CD14-positive monocyte (primary cell): ENCODE measurements around the gene KRT13. TPM values are rescaled to one million over a fixed set of nuclear protein-coding genes. Genes with fewer than 3 reads are reported as not detected.
A peak's percentile ranks its signal among the peaks of the same experiment; 100 is the strongest.

Experiments used
- DNase-seq, 3 donors: peaks; one replicate each; pipeline ENCODE4 v3.0.0-alpha.2; 2011 to 2022
- H2AFZ ChIP-seq: 2 replicates; pipeline ENCODE4 v1.6.0; 2012; ENCODE audit warnings: mild to moderate bottlenecking, low read depth, low read length, inconsistent platforms; ENCODE audit not compliant: insufficient read depth, poor library complexity, severe bottlenecking
- H3K27ac ChIP-seq, 2 donors: 1 replicate in 1 of 2; 2 replicates in 1 of 2; pipeline ENCODE4 v1.5.1; 2012 to 2013; ENCODE audit warnings: low read length in 2 of 2, control low read depth in 1 of 2, inconsistent platforms in 1 of 2, low read depth in 1 of 2, mild to moderate bottlenecking in 1 of 2
- H3K27me3 ChIP-seq, 2 donors: one replicate each; pipeline versions ENCODE4 v1.6.0 to v1.6.1; 2011 to 2013; ENCODE audit warnings: low read length in 2 of 2; ENCODE audit not compliant: control insufficient read depth in 2 of 2, insufficient read depth in 2 of 2
- H3K36me3 ChIP-seq, 2 donors: replicated peaks in 1 of 2; 1 replicate in 1 of 2; 2 replicates in 1 of 2; pipeline versions ENCODE4 v1.5.1 to v1.6.1; 2012 to 2013; ENCODE audit warnings: low read length in 2 of 2, control low read depth in 1 of 2, inconsistent platforms in 1 of 2, mild to moderate bottlenecking in 1 of 2; ENCODE audit not compliant: insufficient read depth in 2 of 2, control insufficient read depth in 1 of 2
- H3K4me1 ChIP-seq, 2 donors: 1 replicate in 1 of 2; 2 replicates in 1 of 2; pipeline versions ENCODE4 v1.5.1 to v1.6.1; 2012 to 2013; ENCODE audit warnings: low read length in 2 of 2, control low read depth in 1 of 2, inconsistent platforms in 1 of 2, mild to moderate bottlenecking in 1 of 2, moderate library complexity in 1 of 2; ENCODE audit not compliant: insufficient read depth in 2 of 2, control insufficient read depth in 1 of 2
- H3K4me2 ChIP-seq: replicated peaks from 2 replicates; pipeline ENCODE3; 2012; ENCODE audit warnings: low read length, moderate library complexity, mild to moderate bottlenecking; ENCODE audit not compliant: poor library complexity, severe bottlenecking; ENCODE audit errors: extremely low read depth
- H3K4me3 ChIP-seq, 3 experiments: fragments of 200-600 bp in 1 of 3; sonication (generic) in 1 of 3; replicated peaks in 1 of 3; 1 replicate in 2 of 3; 2 replicates in 1 of 3; pipeline ENCODE4 v1.5.1; 2011 to 2013; ENCODE audit warnings: low read length in 3 of 3, mild to moderate bottlenecking in 3 of 3, control low read depth in 2 of 3, low read depth in 2 of 3, inconsistent platforms in 1 of 3, moderate library complexity in 1 of 3
- H3K79me2 ChIP-seq: 2 replicates; pipeline ENCODE4 v1.6.0; 2012; ENCODE audit warnings: mild to moderate bottlenecking, control low read depth, inconsistent platforms, low read length, moderate library complexity; ENCODE audit not compliant: insufficient read depth
- H3K9ac ChIP-seq: 2 replicates; pipeline ENCODE4 v1.6.0; 2017; ENCODE audit warnings: low read length, mild to moderate bottlenecking; ENCODE audit not compliant: insufficient read depth, poor library complexity, severe bottlenecking
- H3K9me3 ChIP-seq, 2 donors: replicated peaks in 1 of 2; 1 replicate in 1 of 2; 2 replicates in 1 of 2; pipeline versions ENCODE4 v1.5.1 to v1.6.1; 2012 to 2013; ENCODE audit warnings: low read length in 2 of 2, control low read depth in 1 of 2; ENCODE audit not compliant: control insufficient read depth in 1 of 2, insufficient read depth in 1 of 2
- H4K20me1 ChIP-seq: 2 replicates; pipeline ENCODE4 v1.6.0; 2012; ENCODE audit warnings: mild to moderate bottlenecking, low read length, control low read depth, moderate library complexity; ENCODE audit not compliant: insufficient read depth
- H3K27ac Mint-ChIP-seq, 7 donors: one replicate each; pipeline ENCODE4 v1.8.0; 2020; ENCODE audit warnings: mild to moderate bottlenecking in 7 of 7, mixed read lengths in 7 of 7, moderate library complexity in 6 of 7, inconsistent platforms in 2 of 7
- H3K27me3 Mint-ChIP-seq, 3 donors: one replicate each; pipeline ENCODE4 v1.8.0; 2021 to 2022; ENCODE audit warnings: low read depth in 3 of 3, mild to moderate bottlenecking in 3 of 3, mixed read lengths in 3 of 3, moderate library complexity in 3 of 3, inconsistent platforms in 1 of 3
- H3K36me3 Mint-ChIP-seq, 2 donors: one replicate each; pipeline ENCODE4 v1.8.0; 2020; ENCODE audit warnings: mixed read lengths in 2 of 2, inconsistent platforms in 1 of 2, mild to moderate bottlenecking in 1 of 2
- H3K4me1 Mint-ChIP-seq: one replicate; pipeline ENCODE4 v1.8.0; 2020; ENCODE audit warnings: mild to moderate bottlenecking, mixed read lengths
- H3K4me3 Mint-ChIP-seq, 2 donors: one replicate each; pipeline ENCODE4 v1.8.0; 2020; ENCODE audit warnings: mild to moderate bottlenecking in 2 of 2, mixed read lengths in 2 of 2, moderate library complexity in 1 of 2
- H3K9me3 Mint-ChIP-seq, 7 donors: one replicate each; pipeline ENCODE4 v1.8.0; 2020 to 2022; ENCODE audit warnings: mixed read lengths in 7 of 7, mild to moderate bottlenecking in 6 of 7, moderate library complexity in 6 of 7, inconsistent platforms in 2 of 7
- CTCF ChIP-seq: fragments of 200-600 bp; IDR thresholded peaks from one replicate; pipeline ENCODE4 v1.8.0; 2022; ENCODE audit warnings: antibody characterized with exemption, mild to moderate bottlenecking
- WGBS: methylation state at CpG from one replicate; pipeline ENCODE4 v1.1.5; 2013; ENCODE audit warnings: missing lambda C conversion rate; ENCODE audit not compliant: insufficient coverage; 5-methylcytosine and 5-hydroxymethylcytosine counted together
- intact Hi-C, 2 donors: fragments of 100-400 bp; cut with micrococcal nuclease; formaldehyde crosslinking; loops; one replicate each; pipeline versions ENCODE4 v1.15.0 to v1.15.1; 2023
- polyA plus RNA-seq, 3 donors: library from polyadenylated mRNA; depleted of rRNA in 1 of 3; unstranded in 2 of 3; stranded (reverse) in 1 of 3; fragments of 300-500 nt in 2 of 3; fragments of >200 nt in 1 of 3; fragmentation: Illumina TruSeq in 2 of 3; gene quantifications; 1 replicate in 2 of 3; 2 replicates in 1 of 3; pipeline ENCODE4 v1.2.3, GENCODE V29; 2012 to 2021

KRT13 gene
- polyA plus RNA-seq, 3 donors = not detected

DNA sequence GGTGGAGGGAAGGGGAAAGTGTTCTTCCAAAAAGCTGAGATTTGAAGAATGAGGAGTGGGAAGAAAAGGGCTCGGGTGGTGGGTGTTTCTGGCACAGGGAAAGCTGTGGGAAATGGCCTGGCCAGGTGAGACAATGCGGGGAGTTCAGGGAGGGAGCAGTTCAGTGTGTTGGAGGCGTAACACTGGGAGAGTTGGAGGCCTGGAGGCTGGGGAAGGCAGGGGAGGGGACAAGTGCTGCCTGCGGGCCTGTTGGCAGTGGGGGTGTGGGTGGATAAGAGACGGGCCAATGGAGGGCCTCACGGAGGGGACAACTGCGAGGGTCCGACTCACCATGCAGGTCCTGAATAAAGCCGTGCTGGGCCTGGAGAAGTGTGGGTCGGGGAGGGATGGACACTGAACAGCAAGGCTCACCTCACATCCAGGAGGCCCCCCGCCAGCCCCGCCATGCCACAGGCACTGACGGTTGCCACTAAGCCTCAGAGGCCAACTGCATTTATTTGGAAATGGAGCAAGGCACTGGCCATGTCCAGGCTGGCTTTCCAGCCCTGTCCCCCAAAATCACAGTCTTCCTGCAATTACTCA, 40.5 kb upstream of the KRT13 start:
- Mint-ChIP-seq H3K4me3 (no peak overlapping the region), H3K4me1 (peaks cover 21% of the 10 kb centered on the region), H3K36me3 (peaks cover 0 to 2% of the 10 kb centered on the region in 2 donors), H3K27ac (peak overlapping the region in 1 of 7 donors; percentile 21), H3K27me3 (peaks cover 1 to 16% (median 8%) of the 10 kb centered on the region in 3 donors), H3K9me3 (peaks cover 4 to 10% (median 7%) of the 10 kb centered on the region in 7 donors)
- Histone ChIP-seq H3K27ac (no peak overlapping the region), H3K36me3 (no peaks in the 10 kb centered on the region), H3K79me2 (no peaks in the 10 kb centered on the region), H3K9ac (no peak overlapping the region), H3K9me3 (peaks cover 3 to 7% of the 10 kb centered on the region in 2 donors), H2AFZ (no peak overlapping the region), H4K20me1 (no peaks in the 10 kb centered on the region), H3K4me1 (peaks cover 16 to 20% of the 10 kb centered on the region in 2 donors), H3K4me2 (no peak overlapping the region), H3K27me3 (no peaks in the 10 kb centered on the region), H3K4me3 (no peak overlapping the region)
- no peak for TF ChIP-seq CTCF
- no peak for DNase-seq
- WGBS = 88% methylated on average over 10 of the region's 13 CpGs
- intact Hi-C loops = loop anchor here (5.0 to 10.0 kb wide), 6 partner anchors 54 to 729 kb away; partner anchors contain the start of gene KRT36 (in 1 of the 2)

GRCh38 chr17:41544935-41545334, 39.5 kb upstream of the KRT13 start:
- H2AFZ ChIP-seq = no peak overlapping the region
- H3K9me3 ChIP-seq = peaks cover 3 to 7% of the 10 kb centered on the region in 2 donors
- no peak overlapping the region for H3K27ac Mint-ChIP-seq
- H3K36me3 Mint-ChIP-seq = peaks cover 0 to 2% of the 10 kb centered on the region in 2 donors
- intact Hi-C loops = loop anchor here (5.0 to 10.0 kb wide), 6 partner anchors 53 to 728 kb away; partner anchors contain the start of gene KRT36 (in 1 of the 2)
- TF ChIP-seq CTCF = no peak
- H3K27ac ChIP-seq = no peak overlapping the region
- H3K79me2 ChIP-seq = no peaks in the 10 kb centered on the region
- 96% methylated on average over 3 of the region's 5 CpGs for WGBS
- DNase-seq = no peak
- H3K4me2 ChIP-seq = no peak overlapping the region
- H3K36me3 ChIP-seq = no peaks in the 10 kb centered on the region
- no peak overlapping the region for H3K4me3 ChIP-seq
- H3K4me1 ChIP-seq = peaks cover 16 to 20% of the 10 kb centered on the region in 2 donors
- H3K4me3 Mint-ChIP-seq = no peak overlapping the region
- H4K20me1 ChIP-seq = no peaks in the 10 kb centered on the region
- peaks cover 21% of the 10 kb centered on the region for H3K4me1 Mint-ChIP-seq
- peaks cover 0 to 16% (median 8%) of the 10 kb centered on the region in 3 donors for H3K27me3 Mint-ChIP-seq
- H3K9me3 Mint-ChIP-seq = peaks cover 4 to 10% (median 7%) of the 10 kb centered on the region in 7 donors
- H3K27me3 ChIP-seq = no peaks in the 10 kb centered on the region
- H3K9ac ChIP-seq = no peak overlapping the region
